Measurements from ENCODE around the gene SNX33.

DNA sequence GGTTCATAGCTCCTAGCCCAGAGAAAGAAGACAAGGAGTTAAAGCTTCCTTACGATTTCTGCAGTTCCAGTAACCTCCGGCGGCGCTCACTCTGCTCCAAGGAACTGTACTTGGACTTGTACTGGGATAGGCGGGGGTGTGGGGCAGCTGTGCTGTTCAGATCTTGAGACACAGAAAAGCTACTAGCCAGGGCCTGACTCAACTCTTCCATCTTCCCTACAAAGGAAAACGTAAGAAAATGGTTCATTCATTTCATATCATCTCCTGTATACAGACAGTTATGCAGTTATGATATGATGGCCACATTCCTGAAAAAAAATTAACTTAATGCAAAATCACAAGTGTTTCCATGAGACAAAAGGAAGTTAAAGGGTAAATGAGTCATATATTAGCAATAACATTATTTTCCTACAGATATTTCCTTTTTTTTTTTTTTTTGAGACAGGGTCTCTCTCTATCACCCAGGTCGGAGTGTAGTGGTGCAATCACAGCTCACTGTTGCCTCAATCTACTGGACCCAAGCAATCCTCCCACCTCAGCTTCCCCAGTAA lies 26.8 kb upstream of the SNX33 start:
- peak in 1 of 5 experiments; percentile 5 for TF ChIP-seq CTCF (IDR thresholded peaks at IDR 0.05 in 4 of 5, conservative IDR thresholded peaks at IDR 0.05 in 1 of 5)
- no peak for TF ChIP-seq POLR2A (IDR thresholded peaks at IDR 0.05)
